Measurements from ENCODE around the gene SPSB1. TPM values are rescaled to one million over a fixed set of nuclear protein-coding genes. Genes with fewer than 3 reads are reported as not detected.

The SPSB1 gene
- total RNA-seq, 1 donor from 2014 or later, result 21.6 TPM

DNA sequence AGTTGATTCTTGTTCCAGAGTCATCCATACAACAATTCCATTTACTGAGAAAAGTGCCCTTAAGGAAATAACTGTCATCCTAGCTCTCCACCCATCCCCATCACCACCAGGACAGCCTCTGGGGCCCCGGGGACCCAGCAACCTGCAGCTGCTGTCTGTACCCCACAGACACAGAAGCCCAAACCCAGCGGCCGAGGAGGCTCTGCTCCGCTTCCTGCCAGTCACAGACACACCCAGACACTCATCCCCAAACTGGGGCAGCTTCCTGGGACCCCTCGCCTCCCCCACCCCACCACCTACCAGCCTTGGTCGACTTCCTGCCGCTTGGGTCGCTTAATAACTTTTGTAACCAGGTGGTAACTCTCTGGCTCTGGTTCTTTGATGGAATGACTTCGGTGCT, 125.0 kb downstream of the SPSB1 start:
- no peak for DNase-seq (ENCODE audit: low read depth in 2 of 2)

DNA sequence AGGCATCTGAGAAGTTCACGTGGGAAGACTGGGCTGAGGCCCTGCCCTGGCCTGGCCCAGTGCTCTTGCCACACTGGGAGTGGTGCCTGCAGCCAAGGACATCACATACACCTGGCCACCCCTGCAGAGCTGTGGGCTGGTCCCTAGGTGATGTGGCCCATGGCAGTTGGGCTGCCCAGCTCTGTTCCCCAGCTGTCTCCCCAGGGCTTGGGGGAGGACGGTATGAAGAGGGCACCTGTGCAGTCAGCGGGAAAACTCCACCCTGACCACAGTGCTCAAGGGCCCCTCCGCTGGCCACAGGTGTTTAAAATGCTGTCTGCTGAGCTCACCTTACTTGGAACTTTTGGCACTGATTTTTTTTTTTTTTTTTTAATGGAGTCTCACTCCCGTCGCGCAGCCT, 126.2 kb downstream of the SPSB1 start:
- no peak for DNase-seq (ENCODE audit: low read depth in 2 of 2)

Other genes with a start within 250 kb of the SPSB1 start
- gene SLC2A5, start 223.3 kb upstream of the SPSB1 start, total RNA-seq, result under 0.01 and 0.20 TPM in 2 replicates
- 2.6 and 5.8 TPM in 2 replicates for gene GPR157, start 163.8 kb upstream of the SPSB1 start, total RNA-seq
- gene H6PD, start 58.1 kb upstream of the SPSB1 start, total RNA-seq, result 12.3 and 18.3 TPM in 2 replicates
- gene SLC25A33, start 246.6 kb downstream of the SPSB1 start, total RNA-seq, result 3.7 and 4.6 TPM in 2 replicates